Measurements from ENCODE around the gene PCDH9.

DNA sequence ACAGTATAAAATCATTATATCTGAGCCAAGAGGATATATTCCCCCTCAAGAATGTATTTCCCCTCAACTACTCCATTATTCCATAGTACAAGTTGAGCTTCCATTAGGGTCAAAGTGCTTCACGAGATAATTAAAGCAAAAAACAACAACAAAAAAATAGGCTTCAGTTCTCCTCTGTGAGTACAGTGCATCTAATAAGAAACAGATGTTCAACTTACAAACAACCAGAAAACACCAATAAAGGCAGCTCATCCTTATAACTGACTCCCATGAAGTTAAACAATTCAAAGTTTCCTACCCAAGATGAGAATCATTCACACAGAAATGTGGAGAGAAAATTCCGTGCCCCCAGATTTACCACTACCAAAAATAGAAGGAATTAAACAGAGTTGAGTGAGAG, 854.4 kb downstream of the PCDH9 start:
- TF ChIP-seq POLR2A (IDR thresholded peaks at IDR 0.05) (no peak), EP300 (IDR thresholded peaks at IDR 0.05) (no peak)
- TF ChIP-seq, protein P1, sequence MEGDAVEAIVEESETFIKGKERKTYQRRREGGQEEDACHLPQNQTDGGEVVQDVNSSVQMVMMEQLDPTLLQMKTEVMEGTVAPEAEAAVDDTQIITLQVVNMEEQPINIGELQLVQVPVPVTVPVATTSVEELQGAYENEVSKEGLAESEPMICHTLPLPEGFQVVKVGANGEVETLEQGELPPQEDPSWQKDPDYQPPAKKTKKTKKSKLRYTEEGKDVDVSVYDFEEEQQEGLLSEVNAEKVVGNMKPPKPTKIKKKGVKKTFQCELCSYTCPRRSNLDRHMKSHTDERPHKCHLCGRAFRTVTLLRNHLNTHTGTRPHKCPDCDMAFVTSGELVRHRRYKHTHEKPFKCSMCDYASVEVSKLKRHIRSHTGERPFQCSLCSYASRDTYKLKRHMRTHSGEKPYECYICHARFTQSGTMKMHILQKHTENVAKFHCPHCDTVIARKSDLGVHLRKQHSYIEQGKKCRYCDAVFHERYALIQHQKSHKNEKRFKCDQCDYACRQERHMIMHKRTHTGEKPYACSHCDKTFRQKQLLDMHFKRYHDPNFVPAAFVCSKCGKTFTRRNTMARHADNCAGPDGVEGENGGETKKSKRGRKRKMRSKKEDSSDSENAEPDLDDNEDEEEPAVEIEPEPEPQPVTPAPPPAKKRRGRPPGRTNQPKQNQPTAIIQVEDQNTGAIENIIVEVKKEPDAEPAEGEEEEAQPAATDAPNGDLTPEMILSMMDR (IDR thresholded peaks at IDR 0.05): no peak

Data from suprapubic skin (tissue), 3 donors.